Measurements from ENCODE around the gene ZNF536.

The ZNF536 gene

DNA sequence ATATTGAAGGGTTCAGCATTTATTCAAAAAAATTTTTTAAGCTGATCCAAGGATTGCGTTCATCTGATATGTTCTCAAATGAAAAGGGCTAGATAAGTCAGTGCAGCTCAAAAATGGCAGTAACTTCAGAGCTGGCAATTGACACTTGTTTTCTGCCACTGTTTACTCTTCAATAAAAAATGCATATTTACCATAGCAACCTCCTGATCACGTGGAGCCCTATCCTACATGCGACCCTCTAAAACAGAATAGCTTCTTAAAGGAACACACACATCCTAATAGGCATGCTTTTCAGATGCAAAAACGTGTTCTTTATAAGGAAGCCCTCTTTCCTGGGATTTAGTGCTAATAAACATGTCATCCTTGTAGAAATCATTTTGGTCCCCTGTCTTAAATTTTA, 150.2 kb downstream of the ZNF536 start:
- no peak overlapping the region for H3K4me3 ChIP-seq (ENCODE audit: low read length)
- H3K36me3 ChIP-seq (ENCODE audit: insufficient read depth, low read length), result no peaks in the 10 kb centered on the region
- H3K27ac ChIP-seq (ENCODE audit: low read depth, low read length), result no peak overlapping the region
- no peak overlapping the region for H3K9ac ChIP-seq (ENCODE audit: low read depth, low read length)
- 0 out of 2 replicates have a peak, but pooled peaks cover 3% of the 10 kb centered on the region for H3K4me1 ChIP-seq (ENCODE audit: insufficient read depth, low read length)
- H3K27me3 ChIP-seq (ENCODE audit: insufficient read depth, low read length), result no peaks in the 10 kb centered on the region
- WGBS, result 43% methylated on average over 4 of the region's 4 CpGs
- no peaks in the 10 kb centered on the region for H3K9me3 ChIP-seq (ENCODE audit: insufficient read depth, low read depth, low read length)

DNA sequence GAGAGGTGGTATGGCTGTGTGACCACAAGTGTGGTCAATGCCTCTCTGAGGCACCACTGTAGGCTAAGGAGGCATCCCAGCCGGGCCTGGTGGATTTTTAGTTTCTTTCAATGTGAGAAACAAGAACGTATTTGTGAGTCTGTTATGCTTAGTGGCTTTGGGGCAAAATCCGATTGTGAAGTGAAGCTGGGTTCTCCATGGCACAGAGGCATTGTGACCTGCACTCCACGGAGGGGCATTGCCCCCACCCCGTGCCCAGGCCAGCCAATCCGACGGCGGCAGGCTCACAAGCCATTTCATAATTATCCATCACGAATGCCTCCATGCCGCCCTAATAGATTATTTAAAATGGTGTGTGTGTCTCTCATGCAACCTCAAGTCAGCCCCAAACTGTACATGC, 151.6 kb downstream of the ZNF536 start:
- 93% methylated on average over 10 of the region's 10 CpGs for WGBS
- Histone ChIP-seq H3K27me3 (ENCODE audit: insufficient read depth, low read length) (no peaks in the 10 kb centered on the region), H3K36me3 (ENCODE audit: insufficient read depth, low read length) (no peaks in the 10 kb centered on the region), H3K4me3 (ENCODE audit: low read length) (no peak overlapping the region), H3K9me3 (ENCODE audit: insufficient read depth, low read depth, low read length) (no peaks in the 10 kb centered on the region), H3K27ac (ENCODE audit: low read depth, low read length) (no peak overlapping the region), H3K4me1 (ENCODE audit: insufficient read depth, low read length) (0 out of 2 replicates have a peak, but pooled peaks cover 3% of the 10 kb centered on the region), H3K9ac (ENCODE audit: low read depth, low read length) (no peak overlapping the region)

DNA sequence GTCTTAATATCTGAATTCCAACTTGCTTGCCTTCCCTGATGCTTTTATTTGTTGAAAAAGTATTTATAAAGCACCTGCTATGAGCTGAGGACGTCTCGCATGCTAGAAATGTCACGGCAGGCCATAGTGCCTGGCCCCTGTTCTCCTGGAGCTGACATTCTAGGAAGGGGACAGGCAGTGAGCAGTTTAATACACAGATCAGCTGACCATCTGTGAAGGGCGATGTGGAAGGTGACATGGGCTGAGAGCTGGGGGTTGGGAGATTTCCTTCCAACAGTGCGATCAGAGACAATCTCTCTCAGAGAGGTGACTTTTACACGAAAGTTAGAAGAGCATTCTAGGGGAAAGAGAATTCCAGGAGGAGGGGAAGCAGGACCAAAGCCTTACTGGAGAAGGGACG, 153.2 kb downstream of the ZNF536 start:
- Histone ChIP-seq H3K4me1 (ENCODE audit: insufficient read depth, low read length) (0 out of 2 replicates have a peak, but pooled peaks cover 3% of the 10 kb centered on the region), H3K9me3 (ENCODE audit: insufficient read depth, low read depth, low read length) (no peaks in the 10 kb centered on the region), H3K36me3 (ENCODE audit: insufficient read depth, low read length) (no peaks in the 10 kb centered on the region), H3K27ac (ENCODE audit: low read depth, low read length) (no peak overlapping the region), H3K4me3 (ENCODE audit: low read length) (no peak overlapping the region), H3K27me3 (ENCODE audit: insufficient read depth, low read length) (no peaks in the 10 kb centered on the region), H3K9ac (ENCODE audit: low read depth, low read length) (no peak overlapping the region)
- WGBS, result 85% methylated on average over 7 of the region's 7 CpGs

DNA sequence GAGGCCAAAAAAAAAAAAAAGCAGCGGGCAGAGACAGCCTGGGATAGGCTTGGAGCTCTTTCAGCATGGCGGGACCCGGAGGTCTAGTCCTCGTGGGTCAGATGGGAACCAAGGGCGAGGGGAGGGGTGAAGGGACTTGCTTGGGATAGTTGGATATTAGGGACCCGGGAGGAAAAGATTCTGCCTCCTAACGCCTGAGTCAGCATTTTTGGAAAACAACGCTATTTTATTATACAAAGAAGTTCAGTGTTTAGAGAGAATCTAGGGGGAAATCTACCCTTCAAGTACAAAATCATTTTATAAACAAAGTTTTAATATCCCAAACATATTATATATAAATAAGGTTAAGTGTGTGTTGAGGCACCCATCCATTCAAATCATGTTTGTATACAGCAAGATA, 156.7 kb downstream of the ZNF536 start:
- Histone ChIP-seq H3K27ac (ENCODE audit: low read depth, low read length) (no peak overlapping the region), H3K4me1 (ENCODE audit: insufficient read depth, low read length) (no peaks in the 10 kb centered on the region)
- 92% methylated on average over 6 of the region's 8 CpGs for WGBS

DNA sequence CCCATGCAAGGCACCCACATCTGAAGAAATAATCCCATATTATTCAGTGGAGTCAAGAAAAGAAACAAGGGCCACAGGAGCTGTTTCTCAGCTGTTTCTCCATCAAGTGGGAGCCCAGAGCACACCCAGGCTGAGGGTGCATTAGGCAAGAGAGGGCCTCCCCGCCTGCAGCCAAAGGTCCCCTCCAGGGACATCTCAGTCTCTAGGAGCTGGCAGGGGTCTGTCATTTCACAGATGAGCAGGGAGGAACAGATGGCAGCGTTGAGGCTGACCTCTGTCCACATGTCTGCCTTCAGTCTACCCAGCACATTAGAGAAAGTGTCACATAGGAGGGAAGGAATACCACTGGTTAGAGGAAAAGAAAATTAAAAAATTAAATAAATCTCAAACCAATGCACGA, 157.7 kb downstream of the ZNF536 start:
- 93% methylated on average over 2 of the region's 3 CpGs for WGBS
- H3K9me3 ChIP-seq (ENCODE audit: insufficient read depth, low read depth, low read length), result no peaks in the 10 kb centered on the region
- no peak overlapping the region for H3K9ac ChIP-seq (ENCODE audit: low read depth, low read length)
- no peaks in the 10 kb centered on the region for H3K27me3 ChIP-seq (ENCODE audit: insufficient read depth, low read length)
- no peak overlapping the region for H3K27ac ChIP-seq (ENCODE audit: low read depth, low read length)
- H3K36me3 ChIP-seq (ENCODE audit: insufficient read depth, low read length), result no peaks in the 10 kb centered on the region
- H3K4me1 ChIP-seq (ENCODE audit: insufficient read depth, low read length), result no peaks in the 10 kb centered on the region
- no peak overlapping the region for H3K4me3 ChIP-seq (ENCODE audit: low read length)

More for the DNA sequence above, 156.7 kb downstream of the ZNF536 start:
- Histone ChIP-seq H3K36me3 (ENCODE audit: insufficient read depth, low read length) (no peaks in the 10 kb centered on the region), H3K9me3 (ENCODE audit: insufficient read depth, low read depth, low read length) (no peaks in the 10 kb centered on the region), H3K27me3 (ENCODE audit: insufficient read depth, low read length) (no peaks in the 10 kb centered on the region), H3K9ac (ENCODE audit: low read depth, low read length) (no peak overlapping the region), H3K4me3 (ENCODE audit: low read length) (no peak overlapping the region)

DNA sequence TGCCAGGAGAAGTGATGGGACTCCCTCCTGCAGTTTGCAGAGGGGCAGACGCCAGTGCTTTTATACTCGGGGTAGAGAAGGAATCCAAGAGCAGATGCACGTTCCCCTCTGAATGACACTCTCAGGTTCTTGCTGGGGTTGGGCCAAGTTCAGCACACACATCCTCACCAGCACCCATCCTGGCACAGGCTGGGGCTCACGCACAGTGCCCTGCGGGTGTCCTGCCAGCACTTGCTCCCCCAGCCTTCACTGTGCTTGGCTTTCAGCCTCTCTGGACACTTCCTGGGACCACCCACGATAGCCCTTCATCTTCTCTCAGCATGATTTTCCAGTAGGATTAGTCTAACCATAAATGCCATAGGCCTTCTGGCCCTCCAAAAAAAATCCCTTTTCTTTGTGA, 158.6 kb downstream of the ZNF536 start:
- H3K9me3 ChIP-seq (ENCODE audit: insufficient read depth, low read depth, low read length), result no peaks in the 10 kb centered on the region
- no peak overlapping the region for H3K27ac ChIP-seq (ENCODE audit: low read depth, low read length)
- no peaks in the 10 kb centered on the region for H3K4me1 ChIP-seq (ENCODE audit: insufficient read depth, low read length)
- no peak overlapping the region for H3K9ac ChIP-seq (ENCODE audit: low read depth, low read length)
- no peak overlapping the region for H3K4me3 ChIP-seq (ENCODE audit: low read length)
- H3K36me3 ChIP-seq (ENCODE audit: insufficient read depth, low read length), result no peaks in the 10 kb centered on the region
- H3K27me3 ChIP-seq (ENCODE audit: insufficient read depth, low read length), result no peaks in the 10 kb centered on the region
- 88% methylated on average over 6 of the region's 6 CpGs for WGBS

DNA sequence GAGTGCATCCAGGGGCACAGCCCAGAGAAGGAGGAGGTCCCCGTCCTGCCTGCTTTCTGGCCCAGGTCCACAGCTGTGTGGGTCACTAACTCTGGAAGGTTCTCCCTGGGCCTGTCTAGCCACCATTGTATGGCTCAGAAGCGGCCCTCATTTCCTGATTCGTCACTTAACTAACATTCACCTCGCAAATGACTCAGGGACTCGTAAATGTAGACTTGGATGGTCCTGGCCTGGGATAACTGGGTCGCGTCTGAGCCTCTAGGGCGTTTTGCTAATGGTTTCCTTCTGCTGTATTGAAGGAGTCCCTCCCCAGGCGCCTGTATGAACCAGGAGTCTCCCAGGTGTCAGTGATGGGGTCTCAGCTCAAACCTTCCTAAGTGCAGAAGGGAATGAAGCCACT, 162.8 kb downstream of the ZNF536 start:
- H3K36me3 ChIP-seq (ENCODE audit: insufficient read depth, low read length), result no peaks in the 10 kb centered on the region
- 86% methylated on average over 9 of the region's 9 CpGs for WGBS
- no peaks in the 10 kb centered on the region for H3K27me3 ChIP-seq (ENCODE audit: insufficient read depth, low read length)
- H3K27ac ChIP-seq (ENCODE audit: low read depth, low read length), result no peak overlapping the region
- H3K9ac ChIP-seq (ENCODE audit: low read depth, low read length), result no peak overlapping the region
- no peak overlapping the region for H3K4me3 ChIP-seq (ENCODE audit: low read length)
- no peaks in the 10 kb centered on the region for H3K9me3 ChIP-seq (ENCODE audit: insufficient read depth, low read depth, low read length)
- H3K4me1 ChIP-seq (ENCODE audit: insufficient read depth, low read length), result no peaks in the 10 kb centered on the region

DNA sequence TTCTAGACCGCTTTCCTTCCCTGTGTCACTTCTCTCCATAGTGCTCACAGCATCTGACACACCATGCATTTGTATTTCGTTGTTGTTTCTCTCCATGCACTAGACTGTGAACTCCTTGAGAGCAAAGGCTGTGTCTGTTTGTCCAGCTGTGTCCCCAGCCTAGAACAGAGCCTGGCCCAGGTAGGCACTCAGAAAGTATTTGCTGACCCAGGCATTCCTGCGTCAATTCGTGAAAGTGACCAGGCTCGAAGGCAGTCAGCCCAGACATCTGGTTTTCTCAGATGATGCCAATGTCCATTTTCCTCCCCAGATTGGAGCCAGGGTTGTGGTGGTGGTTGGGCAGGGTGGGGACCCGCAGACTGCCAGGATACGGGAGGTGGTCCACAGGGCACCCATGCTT, 164.8 kb downstream of the ZNF536 start:
- Histone ChIP-seq H3K36me3 (ENCODE audit: insufficient read depth, low read length) (no peaks in the 10 kb centered on the region), H3K4me3 (ENCODE audit: low read length) (no peak overlapping the region), H3K9me3 (ENCODE audit: insufficient read depth, low read depth, low read length) (no peaks in the 10 kb centered on the region), H3K27me3 (ENCODE audit: insufficient read depth, low read length) (no peaks in the 10 kb centered on the region), H3K9ac (ENCODE audit: low read depth, low read length) (no peak overlapping the region), H3K4me1 (ENCODE audit: insufficient read depth, low read length) (no peaks in the 10 kb centered on the region), H3K27ac (ENCODE audit: low read depth, low read length) (no peak overlapping the region)
- WGBS, result 95% methylated on average over 7 of the region's 7 CpGs

DNA sequence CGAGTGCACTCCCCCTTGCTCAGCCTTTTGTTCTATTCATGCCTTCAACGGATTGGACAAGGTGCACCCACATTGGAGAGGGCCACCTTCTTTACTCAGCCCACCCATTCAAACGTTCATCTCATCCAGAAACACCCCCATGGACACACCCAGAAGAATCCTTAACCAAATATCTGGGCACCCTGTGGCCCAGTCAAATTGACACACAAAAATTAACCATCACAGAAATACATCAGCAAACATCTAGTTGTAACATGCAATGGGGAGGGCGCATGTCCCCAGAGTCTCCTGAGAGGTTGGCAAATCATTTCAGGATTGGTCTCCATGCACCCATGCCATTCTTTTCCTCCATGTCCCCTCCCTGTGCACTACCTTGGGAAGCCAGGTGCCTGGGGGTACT, 167.1 kb downstream of the ZNF536 start:
- 88% methylated on average over 4 of the region's 4 CpGs for WGBS
- Histone ChIP-seq H3K9me3 (ENCODE audit: insufficient read depth, low read depth, low read length) (no peaks in the 10 kb centered on the region), H3K4me1 (ENCODE audit: insufficient read depth, low read length) (no peaks in the 10 kb centered on the region), H3K9ac (ENCODE audit: low read depth, low read length) (no peak overlapping the region), H3K27ac (ENCODE audit: low read depth, low read length) (no peak overlapping the region), H3K36me3 (ENCODE audit: insufficient read depth, low read length) (no peaks in the 10 kb centered on the region), H3K27me3 (ENCODE audit: insufficient read depth, low read length) (no peaks in the 10 kb centered on the region), H3K4me3 (ENCODE audit: low read length) (no peak overlapping the region)

DNA sequence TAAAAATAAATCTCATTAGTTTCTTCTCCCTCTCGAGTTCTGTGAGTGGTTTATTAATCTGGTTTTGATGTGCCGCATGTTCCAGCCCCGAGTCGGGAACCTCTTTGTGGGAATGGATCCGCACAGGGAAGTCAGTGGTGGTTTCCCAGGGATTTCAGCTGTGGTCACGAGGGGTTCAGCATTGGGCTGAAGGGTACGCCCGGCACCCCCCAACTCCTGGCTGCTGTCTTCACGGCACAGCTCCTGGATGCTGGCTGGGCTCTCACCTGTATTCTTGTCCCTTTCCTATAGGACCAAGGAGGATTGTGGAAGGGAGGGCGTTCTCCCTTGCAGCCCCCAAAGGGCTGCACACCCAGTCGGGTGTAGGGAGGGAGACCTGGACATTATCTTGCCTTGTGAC, 167.8 kb downstream of the ZNF536 start:
- Histone ChIP-seq H3K27me3 (ENCODE audit: insufficient read depth, low read length) (no peaks in the 10 kb centered on the region), H3K9me3 (ENCODE audit: insufficient read depth, low read depth, low read length) (no peaks in the 10 kb centered on the region), H3K4me1 (ENCODE audit: insufficient read depth, low read length) (no peaks in the 10 kb centered on the region), H3K36me3 (ENCODE audit: insufficient read depth, low read length) (no peaks in the 10 kb centered on the region), H3K9ac (ENCODE audit: low read depth, low read length) (no peak overlapping the region), H3K27ac (ENCODE audit: low read depth, low read length) (no peak overlapping the region), H3K4me3 (ENCODE audit: low read length) (no peak overlapping the region)
- 96% methylated on average over 11 of the region's 11 CpGs for WGBS

DNA sequence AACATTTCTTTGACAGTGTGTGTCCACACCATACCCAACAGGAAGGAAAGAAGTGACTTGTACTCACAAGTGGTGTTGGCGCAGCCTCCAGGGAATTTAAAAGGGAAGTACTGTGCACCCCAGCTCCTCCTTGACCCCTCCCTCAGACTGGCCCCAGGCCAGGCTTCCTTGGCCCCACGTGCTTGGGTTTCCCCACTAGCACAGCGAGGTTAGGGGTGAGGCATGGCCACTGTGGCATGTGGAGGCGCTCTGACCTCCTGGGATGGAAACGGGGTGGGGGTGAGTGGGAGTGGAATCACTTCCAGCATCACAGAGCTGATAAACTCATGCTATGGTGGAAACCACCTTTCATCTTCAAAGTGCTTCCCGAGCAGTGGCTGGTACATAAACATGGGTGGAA, 168.6 kb downstream of the ZNF536 start:
- no peak overlapping the region for H3K9ac ChIP-seq (ENCODE audit: low read depth, low read length)
- no peaks in the 10 kb centered on the region for H3K36me3 ChIP-seq (ENCODE audit: insufficient read depth, low read length)
- no peak overlapping the region for H3K27ac ChIP-seq (ENCODE audit: low read depth, low read length)
- no peak overlapping the region for H3K4me3 ChIP-seq (ENCODE audit: low read length)
- H3K4me1 ChIP-seq (ENCODE audit: insufficient read depth, low read length), result no peaks in the 10 kb centered on the region
- 92% methylated on average over 6 of the region's 6 CpGs for WGBS
- H3K9me3 ChIP-seq (ENCODE audit: insufficient read depth, low read depth, low read length), result no peaks in the 10 kb centered on the region
- H3K27me3 ChIP-seq (ENCODE audit: insufficient read depth, low read length), result no peaks in the 10 kb centered on the region

DNA sequence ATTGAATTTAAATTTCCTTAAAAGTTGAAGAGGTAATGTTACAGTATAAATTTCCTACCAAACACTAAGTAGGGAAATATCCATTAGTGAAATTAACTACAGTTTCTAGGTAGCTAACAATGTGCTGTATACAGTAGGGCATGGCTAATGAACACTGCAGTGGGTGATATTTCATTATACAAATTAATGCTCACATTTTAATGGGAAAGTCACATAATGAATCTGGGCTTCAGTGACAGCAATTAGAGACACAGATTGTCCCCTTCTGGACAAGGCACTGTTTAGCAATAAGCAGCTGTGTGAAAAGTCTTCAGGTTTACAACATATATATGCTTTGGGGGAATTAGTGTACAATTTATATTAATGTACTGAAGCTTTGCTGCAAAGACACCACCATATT, 169.4 kb downstream of the ZNF536 start:
- H3K9me3 ChIP-seq (ENCODE audit: insufficient read depth, low read depth, low read length), result no peaks in the 10 kb centered on the region
- peaks cover under 1% of the 10 kb centered on the region; the same call in 1 of the 2 replicates for H3K4me1 ChIP-seq (ENCODE audit: insufficient read depth, low read length)
- no peak overlapping the region for H3K27ac ChIP-seq (ENCODE audit: low read depth, low read length)
- no peak overlapping the region for H3K9ac ChIP-seq (ENCODE audit: low read depth, low read length)
- no peaks in the 10 kb centered on the region for H3K36me3 ChIP-seq (ENCODE audit: insufficient read depth, low read length)
- no peaks in the 10 kb centered on the region for H3K27me3 ChIP-seq (ENCODE audit: insufficient read depth, low read length)
- H3K4me3 ChIP-seq (ENCODE audit: low read length), result no peak overlapping the region

All from HUES64 (cell line).